Lung (tissue), 12 donors: ENCODE measurements around the gene BCO1. TPM values are rescaled to one million over a fixed set of nuclear protein-coding genes. Genes with fewer than 3 reads are reported as not detected.

ENCODE experiments used
- ATAC-seq: fragments of 200-7000 bp; cut with Tn5 transposase; one replicate; pipeline ENCODE4 v1.9.1; 2020; ENCODE audit warnings: moderate number of reproducible peaks; ENCODE audit not compliant: insufficient read depth, low FRiP score
- DNase-seq, 3 donors: peaks; one replicate each; pipeline ENCODE4 v3.0.0-alpha.2; 2013 to 2017
- H3K27ac ChIP-seq, 2 donors: one replicate each; pipeline ENCODE4 v1.5.1; 2013; ENCODE audit warnings: mild to moderate bottlenecking in 2 of 2, moderate library complexity in 2 of 2, control low read depth in 1 of 2, inconsistent platforms in 1 of 2, low read depth in 1 of 2, low read length in 1 of 2
- H3K27me3 ChIP-seq, 3 donors: one replicate each; pipeline ENCODE4 v1.5.1; 2013; ENCODE audit warnings: low read length in 2 of 3; ENCODE audit not compliant: control insufficient read depth in 3 of 3, insufficient read depth in 3 of 3
- H3K36me3 ChIP-seq, 4 donors: one replicate each; pipeline ENCODE4 v1.5.1; 2013; ENCODE audit warnings: low read length in 4 of 4, mild to moderate bottlenecking in 1 of 4, moderate library complexity in 1 of 4; ENCODE audit not compliant: control insufficient read depth in 4 of 4, insufficient read depth in 4 of 4
- H3K4me1 ChIP-seq, 5 donors: one replicate each; pipeline ENCODE4 v1.5.1; 2013; ENCODE audit warnings: low read length in 5 of 5, mild to moderate bottlenecking in 2 of 5, moderate library complexity in 1 of 5; ENCODE audit not compliant: control insufficient read depth in 5 of 5, insufficient read depth in 5 of 5
- H3K4me3 ChIP-seq: one replicate; pipeline ENCODE4 v1.5.1; 2013; ENCODE audit warnings: mild to moderate bottlenecking, control low read depth, moderate library complexity
- H3K9ac ChIP-seq, 2 donors: one replicate each; pipeline ENCODE4 v1.5.1; 2013; ENCODE audit warnings: low read length in 2 of 2, control low read depth in 1 of 2; ENCODE audit not compliant: insufficient read depth in 1 of 2
- H3K9me3 ChIP-seq, 4 donors: one replicate each; pipeline ENCODE4 v1.5.1; 2013; ENCODE audit warnings: low read length in 3 of 4, mild to moderate bottlenecking in 1 of 4, moderate library complexity in 1 of 4; ENCODE audit not compliant: control insufficient read depth in 4 of 4, insufficient read depth in 3 of 4
- CTCF ChIP-seq: IDR thresholded peaks from 2 replicates; pipeline ENCODE4 v1.5.1; 2012; ENCODE audit warnings: mild to moderate bottlenecking; ENCODE audit errors: control extremely low read depth, extremely low read depth
- WGBS, 2 donors: extraction: QIAGEN DNeasy Blood & Tissue Kit; methylation state at CpG; one replicate each; pipeline ENCODE4 v1.1.7; 2013; 5-methylcytosine and 5-hydroxymethylcytosine counted together
- polyA plus RNA-seq, 2 donors: library from polyadenylated mRNA; stranded (reverse); fragments of 200-250 nt; gene quantifications; one replicate each; pipeline ENCODE4 v1.2.1, GENCODE V29; 2013
- total RNA-seq, 2 donors: library from RNA; depleted of rRNA in 1 of 2; stranded (reverse); fragments of >200 nt in 1 of 2; gene quantifications; one replicate each; pipeline ENCODE4 v1.2.1, GENCODE V29; 2014 to 2021
- donor health status: control.
- donor health status: control.
- donor health status: Bipolar disorder and iron deficiency.
- donor health status: healthy.
- donor health status: DM: yes; HTN: yes; CAD: no.

Gene BCO1
- total and polyA plus RNA-seq, 4 donors: 0.06 to 0.77 (median 0.23) TPM

GRCh38 chr16:81259916-81260315 lies 21.4 kb downstream of the BCO1 start:
- 94 to 96% methylated on average over 4 of the region's 4 CpGs for WGBS, 2 donors
- Histone ChIP-seq H3K4me3 (no peak overlapping the region), H3K36me3 (no peaks in the 10 kb centered on the region), H3K27ac (no peak overlapping the region), H3K4me1 (peaks cover 0 to 16% (median 9%) of the 10 kb centered on the region in 5 donors), H3K9ac (no peak overlapping the region), H3K9me3 (no peaks in the 10 kb centered on the region), H3K27me3 (no peaks in the 10 kb centered on the region)
- TF ChIP-seq CTCF: no peak
- no peak for DNase-seq
- ATAC-seq: no peak

DNA sequence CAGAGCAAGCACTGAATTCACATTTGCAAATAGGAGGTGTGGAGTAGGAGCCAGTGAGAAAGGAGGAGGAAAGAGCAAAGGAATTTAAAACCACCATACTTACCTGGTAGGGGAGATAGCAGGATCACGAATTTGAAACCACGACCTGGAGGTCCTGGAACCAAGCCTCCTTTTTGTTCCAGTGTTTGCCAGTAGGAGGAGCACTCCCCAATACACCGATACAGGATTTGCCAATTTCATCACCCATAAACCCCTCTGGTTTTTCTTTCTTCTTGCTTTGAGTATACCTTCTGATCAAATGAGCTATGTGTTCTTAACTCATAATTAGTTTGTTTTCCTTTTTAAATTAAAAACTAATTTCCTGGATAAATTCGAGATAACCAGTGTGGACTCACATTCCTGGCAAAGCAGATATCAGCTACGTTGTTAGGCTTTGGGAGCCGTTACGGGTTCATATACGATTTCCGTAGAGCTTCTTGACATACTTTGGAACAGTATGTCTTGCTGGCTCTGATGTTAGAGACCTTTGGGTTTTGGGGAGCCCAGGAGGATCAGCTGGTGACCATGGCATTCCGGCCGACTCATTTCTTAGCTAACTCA lies 22.7 kb downstream of the BCO1 start:
- WGBS, 2 donors: 75 to 79% methylated on average over 11 of the region's 11 CpGs
- no peak overlapping the region for H3K9ac ChIP-seq
- H3K27ac ChIP-seq: no peak overlapping the region
- DNase-seq: no peak
- H3K9me3 ChIP-seq: no peaks in the 10 kb centered on the region
- peaks cover 0 to 25% (median 14%) of the 10 kb centered on the region in 5 donors for H3K4me1 ChIP-seq
- no peaks in the 10 kb centered on the region for H3K36me3 ChIP-seq
- TF ChIP-seq CTCF: peak; percentile 23
- no peak overlapping the region for H3K4me3 ChIP-seq
- no peaks in the 10 kb centered on the region for H3K27me3 ChIP-seq
- no peak for ATAC-seq

DNA sequence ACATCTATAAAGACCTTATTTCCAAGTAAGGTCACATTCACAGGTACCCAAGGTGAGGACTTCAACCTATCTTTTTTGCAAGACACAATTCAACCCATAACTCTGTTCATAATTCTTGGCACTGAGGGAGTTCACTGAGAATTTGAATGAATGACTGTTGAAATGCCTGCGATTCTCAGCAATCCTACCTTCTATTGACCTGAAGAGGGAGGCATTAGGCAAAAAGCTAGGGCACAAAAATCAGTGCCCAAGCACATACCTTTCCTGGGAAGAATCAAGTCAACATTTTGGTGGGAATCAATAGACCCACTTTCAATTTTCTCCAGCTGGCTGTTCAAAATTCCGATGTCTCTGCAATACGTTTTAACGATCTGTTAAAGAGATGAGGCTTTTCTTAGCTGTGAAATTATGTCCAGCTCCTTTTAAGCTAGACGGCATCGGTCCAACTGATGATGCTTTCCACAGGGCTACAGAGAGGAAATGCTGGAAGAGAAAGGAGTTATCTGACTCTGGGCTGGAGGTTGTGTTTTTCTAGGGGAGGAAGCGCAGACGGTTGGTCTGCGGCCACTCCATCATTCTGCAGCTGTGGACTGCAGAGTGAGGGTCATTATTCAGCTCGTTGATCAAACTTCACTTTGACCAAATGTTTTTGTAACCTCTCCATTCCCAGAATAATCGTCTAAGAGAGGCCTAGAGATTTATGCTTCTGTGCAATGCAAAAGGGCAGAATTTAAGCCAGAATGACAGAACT lies 25.2 kb downstream of the BCO1 start:
- H3K9ac ChIP-seq: no peak overlapping the region
- no peak for ATAC-seq
- WGBS, 2 donors: 53 to 58% methylated on average over 11 of the region's 11 CpGs
- no peak overlapping the region for H3K27ac ChIP-seq
- no peaks in the 10 kb centered on the region for H3K27me3 ChIP-seq
- H3K9me3 ChIP-seq: no peaks in the 10 kb centered on the region
- TF ChIP-seq CTCF: no peak
- H3K36me3 ChIP-seq: no peaks in the 10 kb centered on the region
- no peak overlapping the region for H3K4me3 ChIP-seq
- peaks cover 0 to 30% (median 20%) of the 10 kb centered on the region in 5 donors for H3K4me1 ChIP-seq
- peak; percentile 90 to 99 (median 94) for DNase-seq
